ENCODE results near the gene SPDYE16.
"Not testable (repeated sequence)": the region's sequence is repeated elsewhere in the genome, so short reads cannot be mapped to it uniquely, and the experiment has no call there.

SPDYE16 gene

DNA sequence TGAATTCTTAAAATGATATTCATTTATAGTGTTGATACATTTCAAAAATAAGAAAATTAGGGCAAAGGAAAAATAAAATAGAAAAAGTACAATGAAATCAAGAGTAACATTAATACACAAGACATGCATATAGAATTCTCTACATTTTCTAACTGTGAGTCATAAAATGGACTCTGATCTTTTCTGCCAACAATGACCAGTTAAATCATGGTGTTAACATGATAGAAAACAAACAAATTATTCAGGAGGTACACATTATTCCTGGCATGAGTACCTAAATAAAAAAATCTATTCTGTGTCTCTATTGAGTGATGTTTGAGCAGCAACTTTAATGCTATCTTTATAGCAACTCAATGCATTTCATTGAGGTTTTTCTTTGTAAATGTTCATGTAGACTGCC is 25.6 kb upstream of the SPDYE16 start:
- not testable (repeated sequence) for H2BK5ac ChIP-seq (ENCODE audit: low read depth, low read length, poor library complexity, severe bottlenecking); H3K9ac ChIP-seq (ENCODE audit: low read length); H2AK5ac ChIP-seq (ENCODE audit: low read length, severe bottlenecking); H3K9me3 ChIP-seq (ENCODE audit: control insufficient read depth, low read length); H2BK120ac ChIP-seq (ENCODE audit: low read depth, low read length); H4K91ac ChIP-seq (ENCODE audit: low read length); H3K4ac ChIP-seq (ENCODE audit: low read depth in 1 of 2, low read length in 2 of 2); H2BK15ac ChIP-seq (ENCODE audit: low read depth, poor library complexity, severe bottlenecking); H3K14ac ChIP-seq (ENCODE audit: low read length in 2 of 2); H3K4me2 ChIP-seq (ENCODE audit: low read length, poor library complexity, severe bottlenecking); H2AFZ ChIP-seq (ENCODE audit: low read depth, low read length); DNase-seq; H3K4me1 ChIP-seq (ENCODE audit: control insufficient read depth, insufficient read depth, low read depth, low read length); H2BK12ac ChIP-seq (ENCODE audit: low read length in 2 of 2); H4K8ac ChIP-seq (ENCODE audit: low read length); H3K4me3 ChIP-seq (ENCODE audit: insufficient read depth in 1 of 2, low read depth in 1 of 2, low read length in 2 of 2); H3K18ac ChIP-seq (ENCODE audit: low read depth in 1 of 2, low read length in 2 of 2); H3K79me1 ChIP-seq (replicated peaks; ENCODE audit: low read length, poor library complexity, severe bottlenecking); H3K36me3 ChIP-seq (ENCODE audit: control insufficient read depth in 1 of 2, insufficient read depth in 2 of 2, low read depth in 1 of 2, low read length in 2 of 2); H3K27me3 ChIP-seq (ENCODE audit: control insufficient read depth in 1 of 2, insufficient read depth in 1 of 2, low read length in 2 of 2); H3K27ac ChIP-seq (ENCODE audit: low read length, poor library complexity, severe bottlenecking); H3K23ac ChIP-seq (ENCODE audit: low read length in 2 of 2)

DNA sequence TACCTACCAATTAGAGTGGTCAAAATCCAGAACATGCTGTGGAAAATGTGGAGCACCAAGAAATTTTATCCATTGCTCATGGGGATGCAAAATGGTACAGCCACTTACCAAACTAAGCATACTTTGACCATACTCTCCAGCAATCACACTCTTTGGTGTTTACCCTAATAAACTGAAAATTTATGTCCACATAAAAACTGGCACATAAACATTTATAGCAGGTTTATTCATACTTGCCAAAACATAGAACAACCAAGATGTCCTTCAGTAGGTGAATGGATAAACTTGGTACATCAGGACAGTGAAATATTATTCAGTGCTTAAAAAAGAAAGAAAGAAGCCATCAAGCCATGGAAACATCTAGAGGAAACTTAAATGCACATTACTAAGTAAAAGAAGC is 24.7 kb upstream of the SPDYE16 start:
- H2AFZ ChIP-seq (ENCODE audit: low read depth, low read length); H3K9ac ChIP-seq (ENCODE audit: low read length); H3K4me3 ChIP-seq (ENCODE audit: insufficient read depth in 1 of 2, low read depth in 1 of 2, low read length in 2 of 2); H3K4ac ChIP-seq (ENCODE audit: low read depth in 1 of 2, low read length in 2 of 2); H3K27ac ChIP-seq (ENCODE audit: low read length, poor library complexity, severe bottlenecking); H3K18ac ChIP-seq (ENCODE audit: low read depth in 1 of 2, low read length in 2 of 2); H3K79me1 ChIP-seq (replicated peaks; ENCODE audit: low read length, poor library complexity, severe bottlenecking); DNase-seq; H2AK5ac ChIP-seq (ENCODE audit: low read length, severe bottlenecking); H2BK12ac ChIP-seq (ENCODE audit: low read length in 2 of 2); H3K4me1 ChIP-seq (ENCODE audit: control insufficient read depth, insufficient read depth, low read depth, low read length); H2BK5ac ChIP-seq (ENCODE audit: low read depth, low read length, poor library complexity, severe bottlenecking); H3K4me2 ChIP-seq (ENCODE audit: low read length, poor library complexity, severe bottlenecking); H2BK120ac ChIP-seq (ENCODE audit: low read depth, low read length); H4K91ac ChIP-seq (ENCODE audit: low read length); H3K23ac ChIP-seq (ENCODE audit: low read length in 2 of 2); H3K9me3 ChIP-seq (ENCODE audit: control insufficient read depth, low read length); H2BK15ac ChIP-seq (ENCODE audit: low read depth, poor library complexity, severe bottlenecking); H3K36me3 ChIP-seq (ENCODE audit: control insufficient read depth in 1 of 2, insufficient read depth in 2 of 2, low read depth in 1 of 2, low read length in 2 of 2); H4K8ac ChIP-seq (ENCODE audit: low read length); H3K14ac ChIP-seq (ENCODE audit: low read length in 2 of 2); H3K27me3 ChIP-seq (ENCODE audit: control insufficient read depth in 1 of 2, insufficient read depth in 1 of 2, low read length in 2 of 2): not testable (repeated sequence)

DNA sequence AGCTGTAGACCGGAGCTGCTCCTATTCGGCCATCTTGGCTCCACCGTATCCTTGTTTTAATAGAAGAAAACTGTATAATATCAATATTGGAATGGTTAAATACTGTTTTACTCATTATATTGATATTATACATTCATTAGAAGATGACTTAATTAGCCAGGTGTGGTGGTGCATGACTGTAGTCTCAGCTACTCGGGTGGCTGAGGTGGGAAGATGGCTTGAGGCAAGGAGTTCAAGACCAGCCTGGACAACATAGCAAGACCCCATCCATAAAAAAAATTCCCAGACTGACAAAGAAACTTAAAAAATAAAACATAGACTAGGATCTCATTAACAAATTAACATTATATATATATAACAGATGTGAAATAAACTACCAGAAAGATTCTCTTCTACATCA is 24.2 kb upstream of the SPDYE16 start:
- not testable (repeated sequence) for H2BK12ac ChIP-seq (ENCODE audit: low read length in 2 of 2); H2AFZ ChIP-seq (ENCODE audit: low read depth, low read length); H2AK5ac ChIP-seq (ENCODE audit: low read length, severe bottlenecking); H3K14ac ChIP-seq (ENCODE audit: low read length in 2 of 2); H4K8ac ChIP-seq (ENCODE audit: low read length); H3K9ac ChIP-seq (ENCODE audit: low read length); H2BK5ac ChIP-seq (ENCODE audit: low read depth, low read length, poor library complexity, severe bottlenecking); H3K4me3 ChIP-seq (ENCODE audit: insufficient read depth in 1 of 2, low read depth in 1 of 2, low read length in 2 of 2); H3K36me3 ChIP-seq (ENCODE audit: control insufficient read depth in 1 of 2, insufficient read depth in 2 of 2, low read depth in 1 of 2, low read length in 2 of 2); H3K4me2 ChIP-seq (ENCODE audit: low read length, poor library complexity, severe bottlenecking); H3K23ac ChIP-seq (ENCODE audit: low read length in 2 of 2); H3K27ac ChIP-seq (ENCODE audit: low read length, poor library complexity, severe bottlenecking); H3K4ac ChIP-seq (ENCODE audit: low read depth in 1 of 2, low read length in 2 of 2); H3K9me3 ChIP-seq (ENCODE audit: control insufficient read depth, low read length); H3K79me1 ChIP-seq (replicated peaks; ENCODE audit: low read length, poor library complexity, severe bottlenecking); H4K91ac ChIP-seq (ENCODE audit: low read length); DNase-seq; H2BK120ac ChIP-seq (ENCODE audit: low read depth, low read length); H2BK15ac ChIP-seq (ENCODE audit: low read depth, poor library complexity, severe bottlenecking); H3K4me1 ChIP-seq (ENCODE audit: control insufficient read depth, insufficient read depth, low read depth, low read length); H3K18ac ChIP-seq (ENCODE audit: low read depth in 1 of 2, low read length in 2 of 2); H3K27me3 ChIP-seq (ENCODE audit: control insufficient read depth in 1 of 2, insufficient read depth in 1 of 2, low read length in 2 of 2)
- WGBS = no CpG with 5 or more reads among the region's 4 CpGs

DNA sequence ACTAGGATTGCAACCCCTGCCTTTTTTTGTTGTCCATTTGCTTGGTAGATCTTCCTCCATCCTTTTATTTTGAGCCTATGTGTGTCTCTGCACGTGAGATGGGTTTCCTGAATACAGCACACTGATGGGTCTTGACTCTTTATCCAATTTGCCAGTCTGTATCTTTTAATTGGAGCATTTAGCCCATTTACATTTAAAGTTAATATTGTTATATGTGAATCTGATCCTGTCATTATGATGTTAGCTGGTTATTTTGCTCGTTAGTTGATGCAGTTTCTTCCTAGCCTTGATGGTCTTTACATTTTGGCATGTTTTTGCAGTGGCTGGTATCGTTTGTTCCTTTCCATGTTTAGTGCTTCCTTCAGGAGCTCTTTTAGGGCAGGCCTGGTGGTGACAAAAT is 21.9 kb upstream of the SPDYE16 start:
- DNase-seq; H3K18ac ChIP-seq (ENCODE audit: low read depth in 1 of 2, low read length in 2 of 2); H4K91ac ChIP-seq (ENCODE audit: low read length); H3K79me1 ChIP-seq (replicated peaks; ENCODE audit: low read length, poor library complexity, severe bottlenecking); H2AK5ac ChIP-seq (ENCODE audit: low read length, severe bottlenecking); H3K36me3 ChIP-seq (ENCODE audit: control insufficient read depth in 1 of 2, insufficient read depth in 2 of 2, low read depth in 1 of 2, low read length in 2 of 2); H3K4me2 ChIP-seq (ENCODE audit: low read length, poor library complexity, severe bottlenecking); H3K4ac ChIP-seq (ENCODE audit: low read depth in 1 of 2, low read length in 2 of 2); H3K14ac ChIP-seq (ENCODE audit: low read length in 2 of 2); H3K23ac ChIP-seq (ENCODE audit: low read length in 2 of 2); H3K27ac ChIP-seq (ENCODE audit: low read length, poor library complexity, severe bottlenecking); H3K27me3 ChIP-seq (ENCODE audit: control insufficient read depth in 1 of 2, insufficient read depth in 1 of 2, low read length in 2 of 2); H3K4me3 ChIP-seq (ENCODE audit: insufficient read depth in 1 of 2, low read depth in 1 of 2, low read length in 2 of 2); H3K9me3 ChIP-seq (ENCODE audit: control insufficient read depth, low read length); H2AFZ ChIP-seq (ENCODE audit: low read depth, low read length); H2BK15ac ChIP-seq (ENCODE audit: low read depth, poor library complexity, severe bottlenecking); H2BK12ac ChIP-seq (ENCODE audit: low read length in 2 of 2); H2BK120ac ChIP-seq (ENCODE audit: low read depth, low read length); H3K9ac ChIP-seq (ENCODE audit: low read length); H2BK5ac ChIP-seq (ENCODE audit: low read depth, low read length, poor library complexity, severe bottlenecking); H4K8ac ChIP-seq (ENCODE audit: low read length); H3K4me1 ChIP-seq (ENCODE audit: control insufficient read depth, insufficient read depth, low read depth, low read length): not testable (repeated sequence)
- no CpG with 5 or more reads among the region's 3 CpGs for WGBS
